Lung (tissue), 12 donors: ENCODE data around the gene ADCY6. TPM values are rescaled to one million over a fixed set of nuclear protein-coding genes. Genes with fewer than 3 reads are reported as not detected.

ENCODE experiments used
- ATAC-seq: fragments of 200-7000 bp; cut with Tn5 transposase; one replicate; pipeline ENCODE4 v1.9.1; 2020; ENCODE audit warnings: moderate number of reproducible peaks; ENCODE audit not compliant: insufficient read depth, low FRiP score
- DNase-seq, 3 donors: peaks; one replicate each; pipeline ENCODE4 v3.0.0-alpha.2; 2013 to 2017
- H3K27ac ChIP-seq, 2 donors: one replicate each; pipeline ENCODE4 v1.5.1; 2013; ENCODE audit warnings: mild to moderate bottlenecking in 2 of 2, moderate library complexity in 2 of 2, control low read depth in 1 of 2, inconsistent platforms in 1 of 2, low read depth in 1 of 2, low read length in 1 of 2
- H3K27me3 ChIP-seq, 3 donors: one replicate each; pipeline ENCODE4 v1.5.1; 2013; ENCODE audit warnings: low read length in 2 of 3; ENCODE audit not compliant: control insufficient read depth in 3 of 3, insufficient read depth in 3 of 3
- H3K36me3 ChIP-seq, 4 donors: one replicate each; pipeline ENCODE4 v1.5.1; 2013; ENCODE audit warnings: low read length in 4 of 4, mild to moderate bottlenecking in 1 of 4, moderate library complexity in 1 of 4; ENCODE audit not compliant: control insufficient read depth in 4 of 4, insufficient read depth in 4 of 4
- H3K4me1 ChIP-seq, 5 donors: one replicate each; pipeline ENCODE4 v1.5.1; 2013; ENCODE audit warnings: low read length in 5 of 5, mild to moderate bottlenecking in 2 of 5, moderate library complexity in 1 of 5; ENCODE audit not compliant: control insufficient read depth in 5 of 5, insufficient read depth in 5 of 5
- H3K4me3 ChIP-seq: one replicate; pipeline ENCODE4 v1.5.1; 2013; ENCODE audit warnings: mild to moderate bottlenecking, control low read depth, moderate library complexity
- H3K9ac ChIP-seq, 2 donors: one replicate each; pipeline ENCODE4 v1.5.1; 2013; ENCODE audit warnings: low read length in 2 of 2, control low read depth in 1 of 2; ENCODE audit not compliant: insufficient read depth in 1 of 2
- H3K9me3 ChIP-seq, 4 donors: one replicate each; pipeline ENCODE4 v1.5.1; 2013; ENCODE audit warnings: low read length in 3 of 4, mild to moderate bottlenecking in 1 of 4, moderate library complexity in 1 of 4; ENCODE audit not compliant: control insufficient read depth in 4 of 4, insufficient read depth in 3 of 4
- CTCF ChIP-seq: IDR thresholded peaks from 2 replicates; pipeline ENCODE4 v1.5.1; 2012; ENCODE audit warnings: mild to moderate bottlenecking; ENCODE audit errors: control extremely low read depth, extremely low read depth
- WGBS, 2 donors: extraction: QIAGEN DNeasy Blood & Tissue Kit; methylation state at CpG; one replicate each; pipeline ENCODE4 v1.1.7; 2013; 5-methylcytosine and 5-hydroxymethylcytosine counted together
- polyA plus RNA-seq, 2 donors: library from polyadenylated mRNA; stranded (reverse); fragments of 200-250 nt; gene quantifications; one replicate each; pipeline ENCODE4 v1.2.1, GENCODE V29; 2013
- total RNA-seq, 2 donors: library from RNA; depleted of rRNA in 1 of 2; stranded (reverse); fragments of >200 nt in 1 of 2; gene quantifications; one replicate each; pipeline ENCODE4 v1.2.1, GENCODE V29; 2014 to 2021
- donor health status: control.
- donor health status: control.
- donor health status: Bipolar disorder and iron deficiency.
- donor health status: healthy.
- donor health status: DM: yes; HTN: yes; CAD: no.

Gene ADCY6
- total and polyA plus RNA-seq, 4 donors = 14.4 to 37.0 (median 26.2) TPM

- peaks cover 2 to 28% (median 9%) of the 10 kb centered on the region in 4 donors for H3K36me3 ChIP-seq
- no peaks in the 10 kb centered on the region for H3K27me3 ChIP-seq
- no peak for TF ChIP-seq CTCF
- H3K27ac ChIP-seq = no peak overlapping the region
- H3K4me1 ChIP-seq = peaks cover 0 to 7% (median 0%) of the 10 kb centered on the region in 5 donors
- DNase-seq = no peak
- WGBS, 2 donors = 93 to 98% methylated on average over 4 of the region's 4 CpGs
- no peak for ATAC-seq
- H3K9me3 ChIP-seq = no peaks in the 10 kb centered on the region
- H3K9ac ChIP-seq = no peak overlapping the region
- no peak overlapping the region for H3K4me3 ChIP-seq
Observed at GRCh38 chr12:48824905-48825304, 36.0 kb upstream of the ADCY6 start.

- Histone ChIP-seq H3K27me3 (no peaks in the 10 kb centered on the region), H3K9ac (no peak overlapping the region), H3K4me1 (peaks cover 0 to 15% (median 0%) of the 10 kb centered on the region in 5 donors), H3K4me3 (no peak overlapping the region), H3K9me3 (no peaks in the 10 kb centered on the region), H3K27ac (no peak overlapping the region), H3K36me3 (peaks cover 0 to 21% (median 6%) of the 10 kb centered on the region in 4 donors)
- TF ChIP-seq CTCF = no peak
- 70 to 92% methylated on average over 12 of the region's 12 CpGs for WGBS, 2 donors
- peak; percentile 64 for ATAC-seq
- DNase-seq = peak in 2 of 3 donors; percentile 21 to 57
Observed at GRCh38 chr12:48824112-48824511, 35.2 kb upstream of the ADCY6 start.

- ATAC-seq = no peak
- TF ChIP-seq CTCF = no peak
- 91 to 95% methylated on average over 11 of the region's 11 CpGs for WGBS, 2 donors
Observed at GRCh38 chr12:48823281-48823680, 34.4 kb upstream of the ADCY6 start.

GRCh38 chr12:48822711-48823110 is 33.8 kb upstream of the ADCY6 start:
- no peak for TF ChIP-seq CTCF
- Histone ChIP-seq H3K4me3 (no peak overlapping the region), H3K36me3 (peaks cover 0 to 8% (median 3%) of the 10 kb centered on the region in 4 donors), H3K4me1 (peaks cover 0 to 22% (median 2%) of the 10 kb centered on the region in 5 donors), H3K9ac (no peak overlapping the region), H3K27ac (no peak overlapping the region), H3K9me3 (no peaks in the 10 kb centered on the region), H3K27me3 (no peaks in the 10 kb centered on the region)
- ATAC-seq = no peak
- WGBS, 2 donors = 81 to 93% methylated on average over 2 of the region's 2 CpGs
- DNase-seq = no peak

More at GRCh38 chr12:48823281-48823680, 34.4 kb upstream of the ADCY6 start:
- DNase-seq = no peak
- H3K4me1 ChIP-seq = peaks cover 0 to 18% (median 0%) of the 10 kb centered on the region in 5 donors
- H3K27ac ChIP-seq = no peak overlapping the region
- no peaks in the 10 kb centered on the region for H3K9me3 ChIP-seq
- H3K27me3 ChIP-seq = no peaks in the 10 kb centered on the region
- H3K4me3 ChIP-seq = no peak overlapping the region
- H3K36me3 ChIP-seq = peaks cover 0 to 14% (median 4%) of the 10 kb centered on the region in 4 donors
- H3K9ac ChIP-seq = no peak overlapping the region
